H1 (cell line): Measurements from ENCODE around the gene SLC27A4. TPM values are rescaled to one million over a fixed set of nuclear protein-coding genes. Genes with fewer than 3 reads are reported as not detected.

Source experiments
- CBX5 ChIP-seq: fragments of 300-800, 300-1000 bp; sonication (generic); IDR thresholded peaks from 2 replicates; pipeline ENCODE4 v1.7.1; 2016; ENCODE audit warnings: antibody characterized with exemption, low read length, low read depth
- NANOG ChIP-seq: IDR thresholded peaks from 2 replicates; pipeline ENCODE4 v1.6.1; 2011; ENCODE audit warnings: low read length, low read depth, mild to moderate bottlenecking, inconsistent platforms; ENCODE audit not compliant: insufficient read depth, poor library complexity, severe bottlenecking
- TCF12 ChIP-seq: IDR thresholded peaks from 2 replicates; pipeline ENCODE4 v1.6.1; 2011; ENCODE audit warnings: low read depth, mild to moderate bottlenecking, low read length
- TEAD4 ChIP-seq: IDR thresholded peaks from 2 replicates; pipeline ENCODE4 v1.6.1; 2012; ENCODE audit warnings: low read depth, low read length, inconsistent platforms, mixed read lengths
- polyA plus RNA-seq, 7 experiments: library from polyadenylated mRNA; depleted of rRNA in 3 of 7; stranded (reverse) in 5 of 7; unstranded in 2 of 7; fragments of >200 nt in 5 of 7; fragments of 200-250 nt in 2 of 7; gene quantifications; 1 replicate in 5 of 7; 2 replicates in 1 of 7; 4 replicates in 1 of 7; pipeline versions ENCODE4 v1.2.1 to v1.2.3, GENCODE V29; 2011 to 2013; ENCODE audit warnings: missing spikeins in 2 of 7, mixed read lengths in 2 of 7
- total RNA-seq: library from RNA; stranded (reverse); fragmentation: NEBNext Ultra II Directional; extraction: Animal tissue kit (Norgen Biotek cat#: 25700); gene quantifications from 2 replicates; pipeline ENCODE4 v1.2.1, GENCODE V29; 2021
- TF ChIP-seq, protein P1 (sequence below): IDR thresholded peaks from 2 replicates; pipeline ENCODE4 v1.6.1; 2011; ENCODE audit warnings: low read depth, mild to moderate bottlenecking, low read length; ENCODE audit not compliant: insufficient read depth

The SLC27A4 gene
- total and polyA plus RNA-seq, 2 of the 8 experiments (the other 6 are each of a cell fraction or from before 2014, with no cell fraction given) = 14.9 to 20.5 TPM

DNA sequence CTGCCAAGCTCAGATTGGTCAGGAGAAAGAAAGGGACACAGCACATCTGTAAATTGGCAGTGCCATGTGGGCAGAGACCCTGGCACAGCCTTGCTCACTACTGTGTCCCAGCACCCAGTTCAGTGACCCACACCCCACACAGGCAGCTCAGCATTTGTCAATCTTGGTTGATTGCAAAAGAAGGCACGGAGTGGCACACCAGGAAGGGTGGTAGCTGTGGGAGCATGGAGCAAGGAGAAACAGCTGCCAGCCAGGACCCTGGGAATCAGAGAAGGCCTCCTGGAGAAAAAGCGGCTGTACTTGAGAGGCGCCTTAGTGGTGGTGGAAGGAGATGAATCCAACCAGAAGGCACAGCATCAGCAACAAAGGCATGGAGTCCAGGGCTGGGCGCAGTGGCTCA lies 3.5 kb downstream of the SLC27A4 start (continued):
- TF ChIP-seq, protein P1, sequence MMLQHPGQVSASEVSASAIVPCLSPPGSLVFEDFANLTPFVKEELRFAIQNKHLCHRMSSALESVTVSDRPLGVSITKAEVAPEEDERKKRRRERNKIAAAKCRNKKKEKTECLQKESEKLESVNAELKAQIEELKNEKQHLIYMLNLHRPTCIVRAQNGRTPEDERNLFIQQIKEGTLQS = no peak
- no peak for TF ChIP-seq CBX5
- TF ChIP-seq TEAD4 = no peak
- TF ChIP-seq TCF12 = no peak
- TF ChIP-seq NANOG = no peak
- TF ChIP-seq, all 59 proteins: peak for 0
